ENCODE measurements around the gene ELF5.

The ELF5 gene

GRCh38 chr11:34493468-34493867 lies 20.1 kb downstream of the ELF5 start:
- DNase-seq (ENCODE audit: extremely low spot score): no peak
- CTCF ChIA-PET: interaction anchor here (0.9 to 2.4 kb wide), 10 partner anchors 10 to 645 kb away, joined by 3 to 22 read pairs (median 6); no protein-coding TSS in a partner anchor
- POLR2A ChIA-PET: no interaction called here
- no peak for TF ChIP-seq CTCF (IDR thresholded peaks at IDR 0.05; ENCODE audit: control extremely low read depth, extremely low read depth, low read depth, missing control alignments)

GRCh38 chr11:34492806-34493414 lies 20.7 kb downstream of the ELF5 start:
- peak; percentile 82 for TF ChIP-seq CTCF (IDR thresholded peaks at IDR 0.05; ENCODE audit: control extremely low read depth, extremely low read depth, low read depth, missing control alignments)
- peak; percentile 63 for DNase-seq (ENCODE audit: extremely low spot score)
- ChIA-PET CTCF (interaction anchor here (0.6 to 2.4 kb wide), 34 partner anchors 9 to 932 kb away, joined by 3 to 28 read pairs (median 4); partner anchors contain the start of genes ABTB2 and ELF5), POLR2A (no interaction called here)

- POLR2A ChIA-PET: no interaction called here
- no peak for DNase-seq (ENCODE audit: extremely low spot score)
- TF ChIP-seq CTCF (IDR thresholded peaks at IDR 0.05; ENCODE audit: control extremely low read depth, extremely low read depth, low read depth, missing control alignments): no peak
- CTCF ChIA-PET: interaction anchor here (1.0 to 3.3 kb wide), 4 partner anchors 11 to 25 kb away, joined by 3 to 19 read pairs (median 3); partner anchors contain the start of gene ELF5
These were observed 23.3 kb downstream of the ELF5 start for GRCh38 chr11:34490304-34490703.

GRCh38 chr11:34488855-34489557 lies 24.6 kb downstream of the ELF5 start:
- CTCF ChIA-PET: interaction anchor here (0.7 to 3.3 kb wide), 9 partner anchors 9 to 315 kb away, joined by 3 to 19 read pairs (median 3); partner anchors contain the start of gene ELF5
- POLR2A ChIA-PET: no interaction called here
- DNase-seq (ENCODE audit: extremely low spot score): no peak
- no peak for TF ChIP-seq CTCF (IDR thresholded peaks at IDR 0.05; ENCODE audit: control extremely low read depth, extremely low read depth, low read depth, missing control alignments)

GRCh38 chr11:34487430-34487829 lies 26.2 kb downstream of the ELF5 start:
- POLR2A ChIA-PET: no interaction called here
- CTCF ChIA-PET: interaction anchor here (1.7 to 3.3 kb wide), 3 partner anchors 11 to 26 kb away, joined by 4 to 19 read pairs (median 6); partner anchors contain the start of gene ELF5
- TF ChIP-seq CTCF (IDR thresholded peaks at IDR 0.05; ENCODE audit: control extremely low read depth, extremely low read depth, low read depth, missing control alignments): no peak
- no peak for DNase-seq (ENCODE audit: extremely low spot score)

- DNase-seq (ENCODE audit: extremely low spot score): no peak
- ChIA-PET POLR2A (no interaction called here), CTCF (interaction anchor here (1.5 kb wide), 1 partner anchor 20 kb away, joined by 3 read pairs; no protein-coding TSS in a partner anchor)
- no peak for TF ChIP-seq CTCF (IDR thresholded peaks at IDR 0.05; ENCODE audit: control extremely low read depth, extremely low read depth, low read depth, missing control alignments)
These were observed 30.3 kb downstream of the ELF5 start for GRCh38 chr11:34483106-34483874.

Data from GM10248 (cell line).